HEK293 (cell line): ENCODE data around the gene STX10.

Source experiments
- CTCF ChIA-PET: fragments of 350-600 bp; formaldehyde crosslinking; extraction: SDS; loops from one replicate; lab custom pipeline; 2021; ENCODE audit warnings: antibody characterized with exemption; lab: Yijun Ruan, JAX
- POLR2A ChIA-PET: fragments of 300-600 bp; formaldehyde crosslinking; extraction: SDS; loops from one replicate; lab custom pipeline; 2020; ENCODE audit warnings: antibody characterized with exemption, inconsistent platforms; lab: Yijun Ruan, JAX
- H3K27ac ChIP-seq: fragments of 200-500 bp; sonication (Bioruptor generic); 2 replicates; pipeline ENCODE4 v1.5.1; 2014; ENCODE audit warnings: low read depth, low read length, control low read depth, inconsistent platforms; ENCODE audit errors: extremely low read depth
- H3K36me3 ChIP-seq, 2 experiments: fragments of 200-500 bp in 1 of 2; sonication (Bioruptor generic) in 1 of 2; 1 replicate in 1 of 2; 2 replicates in 1 of 2; pipeline ENCODE4 v1.5.1; 2014 to 2017; ENCODE audit warnings: inconsistent platforms in 2 of 2, low read length in 2 of 2; ENCODE audit not compliant: control insufficient read depth in 2 of 2, insufficient read depth in 1 of 2
- H3K4me1 ChIP-seq: fragments of 200-500 bp; sonication (Bioruptor generic); 2 replicates; pipeline ENCODE4 v1.5.1; 2014; ENCODE audit warnings: mild to moderate bottlenecking, low read length, inconsistent platforms; ENCODE audit not compliant: control insufficient read depth, insufficient read depth
- H3K4me3 ChIP-seq: 2 replicates; pipeline ENCODE4 v1.5.1; 2011; ENCODE audit warnings: low read depth, mild to moderate bottlenecking, control low read depth, low read length, moderate library complexity
- H3K9me3 ChIP-seq: fragments of 200-500 bp; sonication (Bioruptor generic); 2 replicates; pipeline ENCODE4 v1.5.1; 2014; ENCODE audit warnings: low read depth, low read length, inconsistent platforms; ENCODE audit not compliant: control insufficient read depth, insufficient read depth
- BCL11A ChIP-seq: fragments of 450-650 bp; formaldehyde crosslinking; IDR thresholded peaks from 2 replicates; pipeline ENCODE4 v1.5.1; 2016; ENCODE audit warnings: low read depth, missing biosample characterization, missing genetic modification characterization
- EGR2 ChIP-seq: fragments of 450-650 bp; formaldehyde crosslinking; IDR thresholded peaks from 2 replicates; pipeline ENCODE4 v1.5.1; 2016; ENCODE audit warnings: low read depth, missing biosample characterization, missing genetic modification characterization
- GFI1B ChIP-seq: fragments of 450-650 bp; formaldehyde crosslinking; IDR thresholded peaks from 2 replicates; pipeline ENCODE4 v1.5.1; 2016; ENCODE audit warnings: missing biosample characterization, missing genetic modification characterization
- KLF10 ChIP-seq: fragments of 450-650 bp; IDR thresholded peaks from 2 replicates; pipeline ENCODE4 v1.5.1; 2018; ENCODE audit warnings: missing biosample characterization, mild to moderate bottlenecking, missing genetic modification characterization
- PRDM6 ChIP-seq: fragments of 450-650 bp; formaldehyde crosslinking; IDR thresholded peaks from 2 replicates; pipeline ENCODE4 v1.5.1; 2017; ENCODE audit warnings: missing biosample characterization, missing genetic modification characterization
- ZNF112 ChIP-seq: fragments of 450-650 bp; formaldehyde crosslinking; IDR thresholded peaks from 2 replicates; pipeline ENCODE4 v1.5.0; 2017; ENCODE audit warnings: missing biosample characterization, missing genetic modification characterization
- ZNF140 ChIP-seq: fragments of 450-650 bp; formaldehyde crosslinking; IDR thresholded peaks from 2 replicates; pipeline ENCODE4 v1.5.1; 2016; ENCODE audit warnings: missing biosample characterization, missing genetic modification characterization
- ZNF146 ChIP-seq: fragments of 450-650 bp; formaldehyde crosslinking; IDR thresholded peaks from 2 replicates; pipeline ENCODE4 v1.5.1; 2016; ENCODE audit warnings: missing biosample characterization, missing genetic modification characterization
- ZNF157 ChIP-seq: fragments of 450-650 bp; formaldehyde crosslinking; IDR thresholded peaks from 2 replicates; pipeline ENCODE4 v1.5.1; 2016; ENCODE audit warnings: missing biosample characterization, missing genetic modification characterization
- ZNF24 ChIP-seq: fragments of 450-650 bp; formaldehyde crosslinking; IDR thresholded peaks from 2 replicates; pipeline ENCODE4 v1.5.1; 2016; ENCODE audit warnings: missing biosample characterization, missing genetic modification characterization
- ZNF266 ChIP-seq: fragments of 450-650 bp; formaldehyde crosslinking; IDR thresholded peaks from 2 replicates; pipeline ENCODE4 v1.5.1; 2016; ENCODE audit warnings: missing biosample characterization, missing genetic modification characterization, low read depth
- ZNF292 ChIP-seq: fragments of 450-650 bp; formaldehyde crosslinking; IDR thresholded peaks from 2 replicates; pipeline ENCODE4 v1.5.1; 2016; ENCODE audit warnings: low read depth, missing biosample characterization, missing genetic modification characterization, borderline replicate concordance
- ZNF324 ChIP-seq: fragments of 450-650 bp; formaldehyde crosslinking; IDR thresholded peaks from 2 replicates; pipeline ENCODE4 v1.5.1; 2016; ENCODE audit warnings: missing biosample characterization, missing genetic modification characterization
- ZNF362 ChIP-seq: fragments of 450-650 bp; formaldehyde crosslinking; IDR thresholded peaks from 2 replicates; pipeline ENCODE4 v1.5.1; 2016; ENCODE audit warnings: missing biosample characterization, missing genetic modification characterization
- ZNF366 ChIP-seq: fragments of 450-650 bp; formaldehyde crosslinking; conservative IDR thresholded peaks from 2 replicates; pipeline ENCODE4 v1.5.1; 2016; ENCODE audit warnings: missing biosample characterization, missing genetic modification characterization
- ZNF488 ChIP-seq: fragments of 450-650 bp; formaldehyde crosslinking; IDR thresholded peaks from 2 replicates; pipeline ENCODE4 v1.5.1; 2016; ENCODE audit warnings: missing biosample characterization, missing genetic modification characterization
- ZNF501 ChIP-seq: fragments of 450-650 bp; formaldehyde crosslinking; IDR thresholded peaks from 2 replicates; pipeline ENCODE4 v1.5.1; 2016; ENCODE audit warnings: missing biosample characterization, missing genetic modification characterization
- ZNF521 ChIP-seq: fragments of 450-650 bp; formaldehyde crosslinking; IDR thresholded peaks from 2 replicates; pipeline ENCODE4 v1.5.1; 2017; ENCODE audit warnings: missing biosample characterization, mild to moderate bottlenecking, missing genetic modification characterization
- ZNF600 ChIP-seq: fragments of 450-650 bp; formaldehyde crosslinking; IDR thresholded peaks from 2 replicates; pipeline ENCODE4 v1.5.1; 2016; ENCODE audit warnings: missing biosample characterization, missing genetic modification characterization
- ZNF670 ChIP-seq: fragments of 450-650 bp; formaldehyde crosslinking; IDR thresholded peaks from 2 replicates; pipeline ENCODE4 v1.5.1; 2016; ENCODE audit warnings: missing biosample characterization, missing genetic modification characterization, low read depth
- ZNF677 ChIP-seq: fragments of 450-650 bp; IDR thresholded peaks from 2 replicates; pipeline ENCODE4 v1.5.0; 2018; ENCODE audit warnings: missing biosample characterization, mild to moderate bottlenecking, missing genetic modification characterization, moderate library complexity
- ZNF776 ChIP-seq: fragments of 450-650 bp; formaldehyde crosslinking; IDR thresholded peaks from 2 replicates; pipeline ENCODE4 v1.5.0; 2017; ENCODE audit warnings: missing biosample characterization, missing genetic modification characterization, borderline replicate concordance
- ZNF792 ChIP-seq: fragments of 450-650 bp; formaldehyde crosslinking; IDR thresholded peaks from 2 replicates; pipeline ENCODE4 v1.5.1; 2016; ENCODE audit warnings: missing biosample characterization, missing genetic modification characterization
- TF ChIP-seq, protein P1 (sequence below): fragments of 450-650 bp; formaldehyde crosslinking; conservative IDR thresholded peaks from 2 replicates; pipeline ENCODE4 v1.5.1; 2016; ENCODE audit warnings: low read depth, missing biosample characterization, missing genetic modification characterization
- TF ChIP-seq, protein P2 (sequence below): fragments of 450-650 bp; IDR thresholded peaks from 2 replicates; pipeline ENCODE4 v1.5.1; 2018; ENCODE audit warnings: missing biosample characterization, mild to moderate bottlenecking, missing genetic modification characterization

The STX10 gene

GRCh38 chr19:13151605-13152355 is 1.6 kb upstream of the STX10 start (continued):
- TF ChIP-seq, protein P1, sequence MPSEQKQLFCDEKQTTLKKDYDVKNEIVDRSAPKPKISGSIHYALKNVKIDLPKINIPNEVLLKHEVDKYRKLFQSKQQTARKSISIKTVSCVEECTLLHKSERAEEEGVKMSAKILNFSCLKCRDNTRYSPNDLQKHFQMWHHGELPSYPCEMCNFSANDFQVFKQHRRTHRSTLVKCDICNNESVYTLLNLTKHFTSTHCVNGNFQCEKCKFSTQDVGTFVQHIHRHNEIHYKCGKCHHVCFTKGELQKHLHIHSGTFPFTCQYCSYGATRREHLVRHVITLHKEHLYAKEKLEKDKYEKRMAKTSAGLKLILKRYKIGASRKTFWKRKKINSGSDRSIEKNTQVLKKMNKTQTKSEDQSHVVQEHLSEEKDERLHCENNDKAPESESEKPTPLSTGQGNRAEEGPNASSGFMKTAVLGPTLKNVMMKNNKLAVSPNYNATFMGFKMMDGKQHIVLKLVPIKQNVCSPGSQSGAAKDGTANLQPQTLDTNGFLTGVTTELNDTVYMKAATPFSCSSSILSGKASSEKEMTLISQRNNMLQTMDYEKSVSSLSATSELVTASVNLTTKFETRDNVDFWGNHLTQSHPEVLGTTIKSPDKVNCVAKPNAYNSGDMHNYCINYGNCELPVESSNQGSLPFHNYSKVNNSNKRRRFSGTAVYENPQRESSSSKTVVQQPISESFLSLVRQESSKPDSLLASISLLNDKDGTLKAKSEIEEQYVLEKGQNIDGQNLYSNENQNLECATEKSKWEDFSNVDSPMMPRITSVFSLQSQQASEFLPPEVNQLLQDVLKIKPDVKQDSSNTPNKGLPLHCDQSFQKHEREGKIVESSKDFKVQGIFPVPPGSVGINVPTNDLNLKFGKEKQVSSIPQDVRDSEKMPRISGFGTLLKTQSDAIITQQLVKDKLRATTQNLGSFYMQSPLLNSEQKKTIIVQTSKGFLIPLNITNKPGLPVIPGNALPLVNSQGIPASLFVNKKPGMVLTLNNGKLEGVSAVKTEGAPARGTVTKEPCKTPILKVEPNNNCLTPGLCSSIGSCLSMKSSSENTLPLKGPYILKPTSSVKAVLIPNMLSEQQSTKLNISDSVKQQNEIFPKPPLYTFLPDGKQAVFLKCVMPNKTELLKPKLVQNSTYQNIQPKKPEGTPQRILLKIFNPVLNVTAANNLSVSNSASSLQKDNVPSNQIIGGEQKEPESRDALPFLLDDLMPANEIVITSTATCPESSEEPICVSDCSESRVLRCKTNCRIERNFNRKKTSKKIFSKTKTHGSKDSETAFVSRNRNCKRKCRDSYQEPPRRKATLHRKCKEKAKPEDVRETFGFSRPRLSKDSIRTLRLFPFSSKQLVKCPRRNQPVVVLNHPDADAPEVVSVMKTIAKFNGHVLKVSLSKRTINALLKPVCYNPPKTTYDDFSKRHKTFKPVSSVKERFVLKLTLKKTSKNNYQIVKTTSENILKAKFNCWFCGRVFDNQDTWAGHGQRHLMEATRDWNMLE (tag by site-specific recombination) = no peak; the same call in 1 of the 2 replicates
- TF ChIP-seq ZNF792 (no peak), ZNF140 (tag by site-specific recombination) (no peak), EGR2 (peak; percentile 42)

GRCh38 chr19:13150931-13151604 is 893 bp upstream of the STX10 start:
- POLR2A ChIA-PET = interaction anchor here (0.5 to 2.8 kb wide), 8 partner anchors 9 to 44 kb away, joined by 3 to 27 read pairs (median 4); partner anchors contain the start of gene NACC1
- TF ChIP-seq ZNF146 (tag by site-specific recombination) (no peak; the same call in 1 of the 2 replicates), ZNF157 (no peak), ZNF366 (tag by site-specific recombination) (no peak), KLF10 (tag by site-specific recombination) (no peak), ZNF521 (tag by site-specific recombination) (no peak), ZNF501 (tag by site-specific recombination) (0 out of 2 replicates have a peak, but pooled peaks have one; percentile 66), ZNF488 (no peak), ZNF776 (tag by site-specific recombination) (no peak), ZNF670 (tag by site-specific recombination) (no peak), ZNF600 (tag by site-specific recombination) (peak; percentile 76), ZNF677 (tag by site-specific recombination) (no peak), ZNF24 (tag by site-specific recombination) (no peak; the same call in 1 of the 2 replicates), BCL11A (tag by site-specific recombination) (peak; percentile 76; the same call in 1 of the 2 replicates), GFI1B (no peak), ZNF112 (tag by site-specific recombination) (no peak), ZNF362 (tag by site-specific recombination) (no peak), ZNF324 (tag by site-specific recombination) (peak; percentile 59), ZNF266 (tag by site-specific recombination) (no peak), ZNF292 (tag by site-specific recombination) (no peak), PRDM6 (tag by site-specific recombination) (no peak)
- TF ChIP-seq, protein P2, sequence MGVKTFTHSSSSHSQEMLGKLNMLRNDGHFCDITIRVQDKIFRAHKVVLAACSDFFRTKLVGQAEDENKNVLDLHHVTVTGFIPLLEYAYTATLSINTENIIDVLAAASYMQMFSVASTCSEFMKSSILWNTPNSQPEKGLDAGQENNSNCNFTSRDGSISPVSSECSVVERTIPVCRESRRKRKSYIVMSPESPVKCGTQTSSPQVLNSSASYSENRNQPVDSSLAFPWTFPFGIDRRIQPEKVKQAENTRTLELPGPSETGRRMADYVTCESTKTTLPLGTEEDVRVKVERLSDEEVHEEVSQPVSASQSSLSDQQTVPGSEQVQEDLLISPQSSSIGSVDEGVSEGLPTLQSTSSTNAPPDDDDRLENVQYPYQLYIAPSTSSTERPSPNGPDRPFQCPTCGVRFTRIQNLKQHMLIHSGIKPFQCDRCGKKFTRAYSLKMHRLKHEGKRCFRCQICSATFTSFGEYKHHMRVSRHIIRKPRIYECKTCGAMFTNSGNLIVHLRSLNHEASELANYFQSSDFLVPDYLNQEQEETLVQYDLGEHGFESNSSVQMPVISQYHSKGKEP = no peak

More at GRCh38 chr19:13150931-13151604, 893 bp upstream of the STX10 start:
- Histone ChIP-seq H3K36me3 (peaks cover 3 to 11% of the 10 kb centered on the region in 2 experiments; a peak in 2 of 3 replicates), H3K9me3 (no peaks in the 10 kb centered on the region), H3K27ac (peak overlapping the region; percentile 86), H3K4me3 (peak overlapping the region; percentile 83), H3K4me1 (peaks cover 10% of the 10 kb centered on the region)
- CTCF ChIA-PET = interaction anchor here (0.8 kb wide), 1 partner anchor 36 kb away, joined by 3 read pairs; no protein-coding TSS in a partner anchor
